ENCODE measurements around the gene WDR91.
"Not testable (repeated sequence)": the region's sequence is repeated elsewhere in the genome, so short reads cannot be mapped to it uniquely, and the experiment has no call there.

Gene WDR91

GRCh38 chr7:135233570-135233969 lies 22.2 kb upstream of the WDR91 start, which contains the start of gene STRA8:
Gene STRA8 (plus strand): TSS chr7:135233838. CDS start chr7:135240525, 6,687 bp downstream.
- FAIRE-seq: no peak

- no peak for FAIRE-seq
Measured at GRCh38 chr7:135232720-135233119, 21.4 kb upstream of the WDR91 start.

DNA sequence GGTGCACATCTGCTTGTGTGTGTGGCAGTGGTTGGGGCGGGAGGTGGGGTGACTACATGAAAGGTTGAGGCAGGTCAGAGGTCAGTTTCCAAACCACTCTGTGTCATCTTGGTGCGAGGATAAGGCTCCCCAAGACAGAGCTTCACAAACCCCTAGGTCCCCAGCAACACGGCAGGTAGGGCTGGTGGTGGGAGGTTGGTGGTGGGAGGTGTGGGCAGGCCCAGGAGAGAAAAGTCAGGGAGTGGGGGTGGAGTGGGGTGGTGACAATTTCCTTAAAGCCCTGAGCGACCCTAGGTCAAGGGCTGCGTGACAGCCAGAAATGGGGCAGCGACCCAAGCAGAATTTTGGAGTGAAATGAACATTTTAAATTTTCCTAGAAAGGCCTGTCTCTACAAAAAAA lies 20.8 kb upstream of the WDR91 start:
- no peak for FAIRE-seq

- no peak for FAIRE-seq
Measured at GRCh38 chr7:135231686-135232085, 20.4 kb upstream of the WDR91 start.

GRCh38 chr7:135224027-135224426 lies 12.7 kb upstream of the WDR91 start:
- no peak for FAIRE-seq

- FAIRE-seq: no peak
Measured at GRCh38 chr7:135217645-135218509, 6.6 kb upstream of the WDR91 start.

DNA sequence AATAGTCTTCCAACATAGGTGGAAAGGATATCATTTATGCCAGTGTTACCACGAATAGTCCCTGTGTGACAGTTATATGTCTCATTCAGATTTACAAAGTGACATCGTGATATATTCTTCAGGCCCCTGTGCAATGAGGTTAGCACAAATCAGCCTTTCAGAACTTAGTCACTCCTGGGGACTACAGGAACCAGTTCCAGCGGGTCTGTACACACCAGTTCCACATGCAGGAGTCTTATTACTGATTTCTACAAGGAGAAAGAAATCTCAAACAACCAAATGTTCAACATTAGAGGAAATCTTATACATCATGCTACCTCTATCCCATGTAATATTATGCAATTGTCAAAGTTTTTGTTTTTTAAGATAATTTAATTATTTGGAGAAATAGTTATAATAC lies 4.4 kb upstream of the WDR91 start:
- FAIRE-seq: peak; percentile 53

DNA sequence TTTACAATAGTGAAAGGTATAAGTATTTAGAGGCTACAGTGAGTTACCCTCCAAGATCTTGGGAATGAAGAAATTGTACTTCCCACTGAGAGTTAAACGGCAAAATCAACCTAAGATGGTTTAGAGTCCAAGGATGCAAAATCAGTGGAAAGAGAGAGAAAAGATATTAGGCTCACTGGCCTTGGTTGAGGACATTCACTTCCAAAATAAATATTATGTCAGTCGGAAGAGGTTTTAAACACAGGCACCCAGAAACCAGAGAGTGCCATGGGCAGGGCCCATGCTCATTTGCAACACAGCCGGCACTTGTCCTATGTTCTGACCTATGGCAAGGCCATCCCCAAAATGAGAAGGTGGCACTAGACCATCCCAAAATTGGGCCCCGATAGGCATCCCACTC lies 3.9 kb upstream of the WDR91 start:
- no peak for FAIRE-seq

GRCh38 chr7:135213831-135214230 lies 2.5 kb upstream of the WDR91 start:
- FAIRE-seq: no peak

DNA sequence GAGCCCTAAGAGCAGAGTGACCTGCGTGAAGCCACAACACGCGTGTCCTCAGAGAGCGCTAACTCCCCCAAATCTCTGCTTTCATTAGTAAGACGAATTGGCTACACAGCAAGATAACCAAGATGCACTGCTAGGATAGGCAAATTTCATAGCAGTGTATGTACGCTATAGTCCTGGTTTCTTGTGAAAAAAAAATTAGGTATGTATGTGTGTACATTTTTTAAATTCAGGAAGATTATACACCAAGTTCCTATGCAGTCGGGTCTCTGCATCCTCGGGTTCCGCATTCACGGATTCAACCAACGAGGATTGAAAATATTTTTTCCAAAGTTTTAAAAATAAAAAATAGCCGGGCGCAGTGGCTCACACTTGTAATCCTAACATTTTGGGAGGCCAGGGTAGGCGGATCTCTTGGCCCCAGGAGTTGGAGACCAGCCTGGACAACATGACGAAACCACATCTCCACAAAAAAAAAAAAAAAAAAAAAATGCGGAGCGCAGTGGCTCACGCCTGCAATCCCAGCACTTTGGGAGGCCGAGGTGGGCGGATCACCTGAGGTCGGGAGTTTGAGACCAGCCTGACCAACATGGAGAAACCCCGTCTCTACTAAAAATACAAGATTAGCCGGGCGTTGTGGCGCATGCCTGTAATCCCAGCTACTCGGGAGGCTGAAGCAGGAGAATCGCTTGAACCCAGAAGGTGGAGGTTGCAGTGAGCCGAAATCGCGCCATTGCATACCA lies 790 bp upstream of the WDR91 start:
- FAIRE-seq: not testable (repeated sequence)

GRCh38 chr7:135210888-135211178 lies 493 bp downstream of the WDR91 start:
- no peak for FAIRE-seq

GRCh38 chr7:135209225-135209834 lies 2.0 kb downstream of the WDR91 start:
- no peak for FAIRE-seq

DNA sequence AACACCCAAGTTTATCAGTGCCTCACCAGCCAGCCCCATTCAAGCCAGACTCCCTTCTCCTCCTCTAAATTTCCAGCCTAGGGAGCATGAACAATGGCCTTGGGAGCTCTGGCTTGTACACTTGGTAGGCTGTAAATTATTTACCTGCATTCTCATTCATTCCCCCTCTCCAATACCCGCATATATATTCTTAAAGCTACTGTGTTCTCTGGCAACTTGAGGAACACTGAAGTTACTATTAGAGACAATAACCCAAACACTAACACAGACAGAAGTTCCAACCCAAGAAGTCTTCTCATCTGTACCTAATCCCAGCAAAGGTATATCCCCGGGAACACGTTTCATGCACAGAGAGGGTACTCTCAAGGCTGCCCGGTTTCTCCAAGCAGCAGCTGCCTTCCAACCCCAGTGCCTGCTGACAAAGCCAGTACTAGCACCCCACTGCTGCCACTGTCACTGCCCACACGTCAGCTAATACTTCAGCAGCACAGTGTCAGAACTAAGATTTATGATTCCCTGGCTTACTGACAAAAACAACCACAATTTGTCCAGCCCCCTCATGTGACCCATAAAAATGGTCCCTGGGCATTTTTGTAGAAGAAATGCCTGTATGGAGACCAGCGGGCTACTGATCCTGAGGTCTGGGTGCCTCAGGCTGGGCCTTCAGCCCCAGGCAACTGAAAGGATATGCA lies 3.1 kb downstream of the WDR91 start:
- no peak for FAIRE-seq

GRCh38 chr7:135207406-135208101 lies 3.8 kb downstream of the WDR91 start:
- no peak for FAIRE-seq

GRCh38 chr7:135206941-135207391 lies 4.4 kb downstream of the WDR91 start:
- FAIRE-seq: no peak

GRCh38 chr7:135205850-135206249 lies 5.5 kb downstream of the WDR91 start:
- FAIRE-seq: no peak

- FAIRE-seq: no peak
Measured at GRCh38 chr7:135204876-135205275, 6.5 kb downstream of the WDR91 start.

DNA sequence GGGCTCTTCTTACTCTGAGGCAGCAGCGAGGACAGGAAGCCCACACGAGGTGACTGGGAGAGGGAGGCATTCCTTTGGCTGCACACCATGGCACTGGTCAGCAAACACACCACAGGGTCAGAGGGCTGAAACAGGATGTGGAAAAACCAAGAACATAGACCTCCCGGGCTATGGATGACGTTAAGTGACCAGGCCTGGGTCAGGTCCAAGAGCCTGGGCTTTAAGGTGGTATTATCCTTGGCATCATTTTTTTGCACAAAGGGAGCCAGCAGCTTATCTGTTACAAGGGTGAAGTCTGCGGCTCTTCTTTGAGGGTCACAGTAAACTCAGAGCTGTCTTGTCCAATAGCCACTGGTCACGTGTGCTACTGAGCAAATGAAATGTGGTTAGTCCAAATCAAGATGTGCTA lies 7.0 kb downstream of the WDR91 start:
- FAIRE-seq: no peak

DNA sequence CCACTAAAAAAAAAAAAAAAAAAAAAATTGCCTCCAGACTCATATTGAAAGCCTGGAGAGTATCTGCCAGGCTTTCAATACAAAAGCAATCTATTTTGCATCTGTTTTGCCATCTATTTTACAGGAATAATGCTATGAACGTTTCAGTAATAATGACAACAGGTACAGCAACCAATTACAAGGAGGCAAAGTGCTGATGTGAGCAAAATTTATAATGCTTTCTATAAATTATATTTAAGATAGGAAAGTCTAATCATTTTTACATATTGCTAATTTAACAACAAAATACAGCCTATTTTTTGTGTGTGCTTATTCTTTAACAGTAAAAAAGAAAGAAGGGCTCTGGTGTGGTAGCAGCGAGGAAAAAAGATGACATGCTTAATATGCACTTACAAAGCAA lies 10.0 kb downstream of the WDR91 start:
- no peak for FAIRE-seq

- no peak for FAIRE-seq
Measured at GRCh38 chr7:135200821-135201331, 10.4 kb downstream of the WDR91 start.

DNA sequence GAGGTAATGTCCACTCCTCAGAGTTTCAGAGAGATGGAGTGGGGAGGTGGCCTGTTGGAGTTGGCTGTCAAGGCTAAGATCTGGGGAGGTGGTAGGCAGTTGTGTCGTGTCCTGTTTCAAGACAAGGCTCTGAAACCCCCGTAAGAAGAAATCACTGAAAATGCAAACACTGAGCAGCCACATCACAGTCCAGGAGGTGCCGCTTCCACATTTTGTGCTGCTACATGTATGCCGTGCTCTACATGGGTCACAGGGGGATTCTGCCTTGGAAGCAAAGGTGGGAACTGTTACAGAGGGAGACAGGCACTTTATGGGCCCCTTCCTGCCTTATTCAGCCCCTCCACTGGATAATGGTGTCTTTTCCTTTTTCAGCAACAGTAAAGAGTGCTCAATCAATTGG lies 11.9 kb downstream of the WDR91 start:
- no peak for FAIRE-seq

GRCh38 chr7:135197906-135198655 lies 13.2 kb downstream of the WDR91 start:
- FAIRE-seq: no peak

Measured in A204.1 (cell line).